ENCODE results near the gene TEX51. TPM values are rescaled to one million over a fixed set of nuclear protein-coding genes. Genes with fewer than 3 reads are reported as not detected.

The TEX51 gene
- total RNA-seq, 2 donors from 2014 or later, result 1.3 TPM; not detected in 1

DNA sequence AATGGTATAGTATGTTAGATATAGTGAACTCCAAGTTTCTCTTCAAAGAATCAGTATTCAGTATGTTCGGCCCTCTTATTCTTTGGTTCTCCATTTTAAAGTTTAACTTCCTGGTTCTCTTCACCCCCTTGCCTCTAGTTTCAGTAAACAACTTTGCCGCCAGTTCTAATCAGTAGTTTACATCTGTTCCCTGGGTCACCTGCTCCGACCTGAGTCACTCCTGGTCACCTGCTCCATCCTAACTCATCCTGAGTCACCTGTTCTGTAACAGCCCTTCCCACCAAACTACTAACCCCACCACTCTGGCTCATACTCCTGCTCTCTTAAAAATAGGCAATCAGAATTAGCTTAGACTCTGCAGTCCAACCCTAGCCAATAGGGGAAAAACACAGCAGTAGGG, 23.7 kb upstream of the TEX51 start:
- Histone ChIP-seq H3K9me3 (no peaks in the 10 kb centered on the region), H3K36me3 (no peaks in the 10 kb centered on the region), H3K4me3 (no peak overlapping the region), H3K27ac (no peak overlapping the region), H3K27me3 (replicated peaks; ENCODE audit: insufficient read depth) (no peaks in the 10 kb centered on the region), H3K4me1 (replicated peaks) (no peaks in the 10 kb centered on the region)
- TF ChIP-seq POLR2AphosphoS5 (IDR thresholded peaks at IDR 0.05), result no peak
- TF ChIP-seq, protein P1, sequence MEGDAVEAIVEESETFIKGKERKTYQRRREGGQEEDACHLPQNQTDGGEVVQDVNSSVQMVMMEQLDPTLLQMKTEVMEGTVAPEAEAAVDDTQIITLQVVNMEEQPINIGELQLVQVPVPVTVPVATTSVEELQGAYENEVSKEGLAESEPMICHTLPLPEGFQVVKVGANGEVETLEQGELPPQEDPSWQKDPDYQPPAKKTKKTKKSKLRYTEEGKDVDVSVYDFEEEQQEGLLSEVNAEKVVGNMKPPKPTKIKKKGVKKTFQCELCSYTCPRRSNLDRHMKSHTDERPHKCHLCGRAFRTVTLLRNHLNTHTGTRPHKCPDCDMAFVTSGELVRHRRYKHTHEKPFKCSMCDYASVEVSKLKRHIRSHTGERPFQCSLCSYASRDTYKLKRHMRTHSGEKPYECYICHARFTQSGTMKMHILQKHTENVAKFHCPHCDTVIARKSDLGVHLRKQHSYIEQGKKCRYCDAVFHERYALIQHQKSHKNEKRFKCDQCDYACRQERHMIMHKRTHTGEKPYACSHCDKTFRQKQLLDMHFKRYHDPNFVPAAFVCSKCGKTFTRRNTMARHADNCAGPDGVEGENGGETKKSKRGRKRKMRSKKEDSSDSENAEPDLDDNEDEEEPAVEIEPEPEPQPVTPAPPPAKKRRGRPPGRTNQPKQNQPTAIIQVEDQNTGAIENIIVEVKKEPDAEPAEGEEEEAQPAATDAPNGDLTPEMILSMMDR (IDR thresholded peaks at IDR 0.05), result no peak
- no peak for TF ChIP-seq POLR2A (IDR thresholded peaks at IDR 0.05)
- 86% methylated on average over 3 of the region's 3 CpGs for WGBS
- no peak for DNase-seq (ENCODE audit: low spot score)
- intact Hi-C loops (cut with DNase I), result no loop called here

DNA sequence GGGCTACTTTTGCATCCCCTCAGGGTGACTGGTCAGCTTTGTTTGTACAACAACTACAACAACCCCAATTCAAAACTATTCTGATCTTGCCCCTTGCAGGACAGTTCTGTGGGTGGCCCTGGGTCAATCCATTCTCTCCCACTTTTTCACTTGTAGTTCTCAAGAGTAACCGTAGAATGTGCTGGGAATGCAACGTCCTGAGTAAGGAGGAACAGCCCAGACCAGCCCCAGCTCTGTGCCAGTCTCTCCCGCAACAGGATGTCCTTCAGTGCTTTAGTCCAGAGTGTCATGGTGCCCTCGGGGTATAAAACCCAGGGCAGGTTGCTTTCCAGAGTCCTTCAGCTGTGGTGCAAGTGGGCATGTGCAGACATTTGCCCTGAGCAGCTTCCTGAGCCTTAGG, 22.1 kb upstream of the TEX51 start:
- Histone ChIP-seq H3K9me3 (no peaks in the 10 kb centered on the region), H3K4me1 (replicated peaks) (no peaks in the 10 kb centered on the region), H3K4me3 (no peak overlapping the region), H3K36me3 (no peaks in the 10 kb centered on the region), H3K27me3 (replicated peaks; ENCODE audit: insufficient read depth) (no peaks in the 10 kb centered on the region), H3K27ac (no peak overlapping the region)
- intact Hi-C loops (cut with DNase I), result no loop called here
- WGBS, result 75% methylated on average over 4 of the region's 4 CpGs
- TF ChIP-seq, protein P1 (IDR thresholded peaks at IDR 0.05), result no peak
- TF ChIP-seq POLR2AphosphoS5 (IDR thresholded peaks at IDR 0.05) (no peak), POLR2A (IDR thresholded peaks at IDR 0.05) (no peak)
- DNase-seq (ENCODE audit: low spot score), result no peak

DNA sequence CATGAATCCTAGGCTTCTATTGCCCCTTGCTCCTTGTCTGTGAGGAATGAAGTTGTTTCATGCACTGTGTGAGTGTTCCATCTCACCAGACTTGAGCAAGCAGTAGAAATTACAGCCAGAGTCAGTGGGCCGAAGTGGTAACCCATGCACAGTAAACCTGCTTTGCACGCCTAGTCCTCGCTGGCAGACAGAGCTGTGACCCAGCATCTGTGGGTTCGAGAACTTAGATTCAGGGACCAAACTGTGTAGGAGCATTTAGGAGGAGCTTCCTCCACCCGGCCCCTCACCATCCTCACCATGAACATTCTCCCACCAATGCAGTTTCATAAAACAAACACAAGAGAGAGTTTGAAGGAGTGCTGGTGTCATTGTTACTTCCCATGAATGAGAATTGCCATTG, 21.6 kb upstream of the TEX51 start:
- Histone ChIP-seq H3K4me1 (replicated peaks) (no peaks in the 10 kb centered on the region), H3K9me3 (no peaks in the 10 kb centered on the region), H3K36me3 (no peaks in the 10 kb centered on the region), H3K27ac (no peak overlapping the region), H3K4me3 (no peak overlapping the region), H3K27me3 (replicated peaks; ENCODE audit: insufficient read depth) (no peaks in the 10 kb centered on the region)
- TF ChIP-seq POLR2AphosphoS5 (IDR thresholded peaks at IDR 0.05), result no peak
- TF ChIP-seq, protein P1 (IDR thresholded peaks at IDR 0.05), result no peak
- TF ChIP-seq POLR2A (IDR thresholded peaks at IDR 0.05), result no peak
- WGBS, result 92% methylated on average over 5 of the region's 5 CpGs
- intact Hi-C loops (cut with DNase I), result no loop called here
- no peak for DNase-seq (ENCODE audit: low spot score)

DNA sequence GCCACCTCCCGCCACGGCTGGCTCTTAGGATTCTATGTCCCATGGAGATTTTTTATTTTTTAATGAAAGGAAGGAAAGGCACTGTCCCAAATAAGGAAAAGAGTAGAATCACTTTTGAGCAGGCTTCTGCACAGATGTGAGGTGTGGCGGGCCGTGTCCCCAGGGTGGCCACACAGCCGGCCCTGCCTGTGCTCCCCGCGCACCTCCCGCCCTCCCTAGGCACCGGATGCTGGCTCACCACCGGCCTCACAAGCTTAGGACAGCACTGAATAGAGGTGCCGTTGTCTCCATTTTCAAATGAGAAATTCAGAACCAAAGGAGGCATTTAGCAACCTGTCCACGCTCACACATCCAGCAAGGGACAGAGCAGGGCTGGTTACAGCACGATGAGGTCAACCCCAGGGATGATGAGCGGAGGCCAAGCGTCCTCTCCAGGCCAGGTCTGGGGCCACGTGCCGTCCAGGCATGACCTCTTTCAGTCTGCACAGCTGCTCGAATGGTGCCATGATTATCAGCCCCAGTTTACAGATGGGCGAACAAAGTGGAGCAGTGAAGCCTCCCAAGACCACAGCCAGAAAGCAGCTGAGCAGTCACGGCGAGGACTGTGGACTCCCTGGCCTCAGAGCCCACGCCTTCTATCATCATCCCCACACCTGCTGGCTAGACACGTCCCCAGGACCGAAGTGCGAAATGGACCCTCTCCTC, 20.7 kb upstream of the TEX51 start:
- DNase-seq (ENCODE audit: low spot score), result no peak
- Histone ChIP-seq H3K27ac (no peak overlapping the region), H3K4me3 (no peak overlapping the region), H3K27me3 (replicated peaks; ENCODE audit: insufficient read depth) (no peaks in the 10 kb centered on the region), H3K9me3 (no peaks in the 10 kb centered on the region), H3K36me3 (no peaks in the 10 kb centered on the region), H3K4me1 (replicated peaks) (no peaks in the 10 kb centered on the region)
- TF ChIP-seq POLR2A (IDR thresholded peaks at IDR 0.05), result no peak
- TF ChIP-seq, protein P1 (IDR thresholded peaks at IDR 0.05), result no peak
- no peak for TF ChIP-seq POLR2AphosphoS5 (IDR thresholded peaks at IDR 0.05)
- intact Hi-C loops (cut with DNase I), result no loop called here
- 89% methylated on average over 25 of the region's 25 CpGs for WGBS

DNA sequence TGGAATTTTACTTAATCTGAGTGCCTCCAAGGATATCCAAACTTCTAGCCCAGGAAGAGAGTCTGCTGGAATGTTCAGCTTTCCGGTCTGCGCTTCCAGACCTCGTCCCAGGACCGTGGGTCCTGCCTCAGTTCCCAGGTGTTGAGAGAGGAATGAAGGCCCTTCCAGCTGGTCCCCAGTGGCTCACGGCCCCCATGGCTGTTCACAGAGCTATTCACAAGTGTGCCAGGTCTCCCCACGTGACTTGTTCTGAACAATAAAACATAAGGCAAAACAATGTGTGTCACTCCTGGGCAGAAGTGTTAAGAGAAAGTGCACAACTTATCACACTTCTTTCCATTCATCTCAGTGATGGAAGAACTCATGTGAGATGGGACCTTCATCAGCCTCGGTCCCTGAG, 20.1 kb upstream of the TEX51 start:
- WGBS, result 49% methylated on average over 7 of the region's 7 CpGs
- no peak for DNase-seq (ENCODE audit: low spot score)

More for the DNA sequence above, 20.1 kb upstream of the TEX51 start:
- Histone ChIP-seq H3K27me3 (replicated peaks; ENCODE audit: insufficient read depth) (no peaks in the 10 kb centered on the region), H3K4me1 (replicated peaks) (no peaks in the 10 kb centered on the region), H3K9me3 (no peaks in the 10 kb centered on the region), H3K4me3 (no peak overlapping the region), H3K27ac (no peak overlapping the region), H3K36me3 (no peaks in the 10 kb centered on the region)
- intact Hi-C loops (cut with DNase I), result no loop called here
- TF ChIP-seq POLR2A (IDR thresholded peaks at IDR 0.05) (no peak), POLR2AphosphoS5 (IDR thresholded peaks at IDR 0.05) (no peak)
- TF ChIP-seq, protein P1 (IDR thresholded peaks at IDR 0.05), result no peak

All from prostate gland (tissue), 2 donors.